Measurements from ENCODE around the gene CASKIN2. TPM values are rescaled to one million over a fixed set of nuclear protein-coding genes. Genes with fewer than 3 reads are reported as not detected.

Gene CASKIN2
- total RNA-seq, 2 experiments from 2014 or later, result 1.0 TPM; not detected in 1

DNA sequence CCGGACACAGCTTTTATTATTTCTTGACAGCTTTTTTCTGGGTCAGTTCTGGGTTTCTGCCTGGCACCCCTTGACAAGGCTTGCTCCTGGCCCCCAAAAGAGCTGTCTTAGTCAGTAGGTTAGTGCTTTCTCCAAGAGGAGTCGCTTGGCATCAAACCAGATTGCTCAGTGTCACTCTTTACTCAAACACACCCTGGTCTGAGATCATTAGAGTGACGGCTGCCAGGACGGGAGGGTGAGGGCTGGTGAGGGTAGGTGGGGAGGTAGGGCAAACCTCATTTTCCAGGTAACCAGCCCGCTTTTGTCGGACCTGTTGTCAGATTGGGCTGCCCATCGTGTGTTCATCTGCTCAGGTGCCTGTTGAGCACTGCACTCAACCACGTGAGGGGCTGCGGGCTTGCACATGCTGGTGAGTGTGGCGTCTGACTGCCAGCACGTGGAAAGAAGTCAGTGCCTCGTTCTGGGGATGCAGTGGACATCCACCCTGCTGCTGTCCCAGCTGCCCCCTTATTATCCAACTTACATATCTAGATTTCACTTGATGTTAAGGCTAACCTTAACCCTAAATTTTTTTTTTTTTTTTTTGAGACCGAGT lies 46.5 kb downstream of the CASKIN2 start:
- Histone ChIP-seq H3K27ac (ENCODE audit: low read depth, low read length, poor library complexity, severe bottlenecking) (no peak overlapping the region), H3K4me2 (ENCODE audit: low read length) (no peak overlapping the region), H4K20me1 (ENCODE audit: insufficient read depth, low read length) (no peaks in the 10 kb centered on the region), H3K4me3 (ENCODE audit: low read depth, low read length, poor library complexity, severe bottlenecking) (no peak overlapping the region), H3K36me3 (ENCODE audit: insufficient read depth, low read length) (peaks cover 24% of the 10 kb centered on the region), H3K4me1 (ENCODE audit: insufficient read depth, low read length, poor library complexity, severe bottlenecking) (peaks cover 14% of the 10 kb centered on the region), H2AFZ (ENCODE audit: low read length) (no peak overlapping the region), H3K9me2 (ENCODE audit: insufficient read depth, low read length) (no peaks in the 10 kb centered on the region), H3K9me3 (ENCODE audit: low read length) (no peaks in the 10 kb centered on the region), H3K79me2 (ENCODE audit: insufficient read depth, low read depth, low read length) (no peaks in the 10 kb centered on the region)
- TF ChIP-seq, protein P1, sequence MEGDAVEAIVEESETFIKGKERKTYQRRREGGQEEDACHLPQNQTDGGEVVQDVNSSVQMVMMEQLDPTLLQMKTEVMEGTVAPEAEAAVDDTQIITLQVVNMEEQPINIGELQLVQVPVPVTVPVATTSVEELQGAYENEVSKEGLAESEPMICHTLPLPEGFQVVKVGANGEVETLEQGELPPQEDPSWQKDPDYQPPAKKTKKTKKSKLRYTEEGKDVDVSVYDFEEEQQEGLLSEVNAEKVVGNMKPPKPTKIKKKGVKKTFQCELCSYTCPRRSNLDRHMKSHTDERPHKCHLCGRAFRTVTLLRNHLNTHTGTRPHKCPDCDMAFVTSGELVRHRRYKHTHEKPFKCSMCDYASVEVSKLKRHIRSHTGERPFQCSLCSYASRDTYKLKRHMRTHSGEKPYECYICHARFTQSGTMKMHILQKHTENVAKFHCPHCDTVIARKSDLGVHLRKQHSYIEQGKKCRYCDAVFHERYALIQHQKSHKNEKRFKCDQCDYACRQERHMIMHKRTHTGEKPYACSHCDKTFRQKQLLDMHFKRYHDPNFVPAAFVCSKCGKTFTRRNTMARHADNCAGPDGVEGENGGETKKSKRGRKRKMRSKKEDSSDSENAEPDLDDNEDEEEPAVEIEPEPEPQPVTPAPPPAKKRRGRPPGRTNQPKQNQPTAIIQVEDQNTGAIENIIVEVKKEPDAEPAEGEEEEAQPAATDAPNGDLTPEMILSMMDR (conservative IDR thresholded peaks at IDR 0.05; ENCODE audit: low read length), result no peak
- no peak for TF ChIP-seq EZH2phosphoT487 (IDR thresholded peaks at IDR 0.05; ENCODE audit: borderline replicate concordance, low read depth, low read length)
- ChIA-PET CTCF (ENCODE audit: unreplicated experiment) (no interaction called here), POLR2A (interaction anchor here (0.7 to 1.4 kb wide), 2 partner anchors 15 to 19 kb away, joined by 3 to 6 read pairs; no protein-coding TSS in a partner anchor)
- no peak for DNase-seq (ENCODE audit: low spot score)
- BruUV-seq (replicated peaks), result no TSS peak
- intact Hi-C loops (cut with micrococcal nuclease; ENCODE audit: unreplicated experiment), result no loop called here

DNA sequence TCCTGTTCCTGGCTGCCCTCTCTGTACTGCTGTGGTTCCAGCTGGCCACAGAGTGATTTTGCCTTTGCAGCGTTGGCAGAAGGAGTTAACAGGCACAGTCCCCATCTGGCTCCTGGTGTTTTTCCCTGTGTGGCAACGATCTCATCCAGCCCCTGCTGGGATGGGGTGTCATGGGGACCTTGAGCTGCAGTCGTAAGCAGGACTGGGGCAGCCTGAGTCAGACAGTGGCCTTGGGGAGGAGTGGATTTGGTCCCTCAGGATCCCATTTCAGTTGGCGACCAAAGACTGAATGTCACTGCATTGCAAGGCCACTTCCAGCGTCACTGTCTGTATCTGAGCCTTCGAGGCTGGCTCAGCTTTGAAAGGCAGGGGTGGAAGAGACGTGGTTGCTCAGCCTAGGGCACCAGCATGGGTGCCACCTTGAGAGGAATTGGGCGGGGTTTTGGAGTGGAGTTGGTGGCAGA lies 47.0 kb downstream of the CASKIN2 start:
- Histone ChIP-seq H3K4me3 (ENCODE audit: low read depth, low read length, poor library complexity, severe bottlenecking) (no peak overlapping the region), H4K20me1 (ENCODE audit: insufficient read depth, low read length) (peaks cover under 1% of the 10 kb centered on the region; the same call in 1 of the 2 replicates), H3K27ac (ENCODE audit: low read depth, low read length, poor library complexity, severe bottlenecking) (no peak overlapping the region), H3K4me2 (ENCODE audit: low read length) (no peak overlapping the region), H3K4me1 (ENCODE audit: insufficient read depth, low read length, poor library complexity, severe bottlenecking) (peaks cover 14% of the 10 kb centered on the region), H3K36me3 (ENCODE audit: insufficient read depth, low read length) (peaks cover 19% of the 10 kb centered on the region), H3K9me3 (ENCODE audit: low read length) (no peaks in the 10 kb centered on the region), H2AFZ (ENCODE audit: low read length) (no peak overlapping the region), H3K79me2 (ENCODE audit: insufficient read depth, low read depth, low read length) (no peaks in the 10 kb centered on the region), H3K9me2 (ENCODE audit: insufficient read depth, low read length) (no peaks in the 10 kb centered on the region)
- intact Hi-C loops (cut with micrococcal nuclease; ENCODE audit: unreplicated experiment), result no loop called here
- CTCF ChIA-PET (ENCODE audit: unreplicated experiment), result no interaction called here
- TF ChIP-seq EZH2phosphoT487 (IDR thresholded peaks at IDR 0.05; ENCODE audit: borderline replicate concordance, low read depth, low read length), result no peak
- TF ChIP-seq, protein P1 (conservative IDR thresholded peaks at IDR 0.05; ENCODE audit: low read length), result no peak
- POLR2A ChIA-PET, result interaction anchor here (1.0 to 1.4 kb wide), 2 partner anchors 12 to 14 kb away, joined by 3 to 6 read pairs; partner anchors contain the start of gene TMEM94
- no peak for DNase-seq (ENCODE audit: low spot score)
- BruUV-seq (replicated peaks), result no TSS peak

DNA sequence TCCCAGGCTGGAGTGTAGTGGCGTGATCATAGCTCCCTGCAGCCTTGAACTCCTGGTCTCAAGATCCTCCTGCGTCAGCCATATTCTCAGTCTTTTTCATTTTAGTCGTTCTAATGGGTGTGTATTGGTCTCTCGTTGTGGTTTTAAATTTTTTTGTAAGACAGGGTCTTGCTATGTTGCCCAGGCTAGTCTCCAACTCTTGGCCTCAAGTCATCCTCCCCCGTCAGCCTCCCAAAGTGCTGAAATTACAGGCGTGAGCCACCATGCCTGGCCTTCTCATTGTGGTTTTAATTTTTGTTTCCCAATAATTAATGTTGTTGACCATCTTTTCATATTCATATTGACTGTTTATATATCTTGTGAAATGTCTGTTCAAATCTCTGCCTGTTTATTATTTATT lies 50.3 kb downstream of the CASKIN2 start:
- H3K4me2 ChIP-seq (ENCODE audit: low read length), result no peak overlapping the region
- intact Hi-C loops (cut with micrococcal nuclease; ENCODE audit: unreplicated experiment), result no loop called here
- DNase-seq (ENCODE audit: low spot score), result no peak
- H3K4me3 ChIP-seq (ENCODE audit: low read depth, low read length, poor library complexity, severe bottlenecking), result no peak overlapping the region
- peaks cover 6% of the 10 kb centered on the region for H3K4me1 ChIP-seq (ENCODE audit: insufficient read depth, low read length, poor library complexity, severe bottlenecking)
- H3K27ac ChIP-seq (ENCODE audit: low read depth, low read length, poor library complexity, severe bottlenecking), result no peak overlapping the region
- H2AFZ ChIP-seq (ENCODE audit: low read length), result no peak overlapping the region
- CTCF ChIA-PET (ENCODE audit: unreplicated experiment), result interaction anchor here (0.7 kb wide), 1 partner anchor 52 kb away, joined by 4 read pairs; the partner anchor contains the start of gene TSEN54
- H4K20me1 ChIP-seq (ENCODE audit: insufficient read depth, low read length), result peaks cover 3% of the 10 kb centered on the region; the same call in 1 of the 2 replicates
- H3K79me2 ChIP-seq (ENCODE audit: insufficient read depth, low read depth, low read length), result no peaks in the 10 kb centered on the region
- peaks cover 4% of the 10 kb centered on the region; the same call in 1 of the 2 replicates for H3K36me3 ChIP-seq (ENCODE audit: insufficient read depth, low read length)
- POLR2A ChIA-PET, result interaction anchor here (0.9 to 1.5 kb wide), 2 partner anchors 9 to 20 kb away, joined by 3 to 5 read pairs; no protein-coding TSS in a partner anchor
- no peak for TF ChIP-seq EZH2phosphoT487 (IDR thresholded peaks at IDR 0.05; ENCODE audit: borderline replicate concordance, low read depth, low read length)
- TF ChIP-seq, protein P1 (conservative IDR thresholded peaks at IDR 0.05; ENCODE audit: low read length), result no peak
- no peaks in the 10 kb centered on the region for H3K9me2 ChIP-seq (ENCODE audit: insufficient read depth, low read length)
- no peaks in the 10 kb centered on the region for H3K9me3 ChIP-seq (ENCODE audit: low read length)
- no TSS peak for BruUV-seq (replicated peaks)

All from OCI-LY7 (cell line).